Hepatocyte (in vitro differentiated cells): Measurements from ENCODE around the gene PKP3. TPM values are rescaled to one million over a fixed set of nuclear protein-coding genes. Genes with fewer than 3 reads are reported as not detected.

Experiments
- DNase-seq: peaks from one replicate; pipeline ENCODE4 v3.0.0-alpha.2; 2016; ENCODE audit warnings: low spot score
- H2AFZ ChIP-seq: fragments of 200-600 bp; sonication (generic); 2 replicates; pipeline ENCODE4 v1.6.0; 2016; ENCODE audit warnings: antibody characterized with exemption, mild to moderate bottlenecking
- H3K27ac ChIP-seq: fragments of 200-600 bp; sonication (generic); 2 replicates; pipeline ENCODE4 v1.5.1; 2016; ENCODE audit warnings: mild to moderate bottlenecking
- H3K27me3 ChIP-seq: fragments of 200-600 bp; sonication (generic); 2 replicates; pipeline ENCODE4 v1.6.1; 2016
- H3K36me3 ChIP-seq: fragments of 200-600 bp; sonication (generic); replicated peaks from 2 replicates; pipeline ENCODE4 v1.5.1; 2016; ENCODE audit warnings: low read depth; ENCODE audit not compliant: insufficient read depth
- H3K4me1 ChIP-seq: fragments of 200-600 bp; sonication (generic); 2 replicates; pipeline ENCODE4 v1.5.1; 2016; ENCODE audit warnings: mild to moderate bottlenecking, moderate library complexity; ENCODE audit not compliant: insufficient read depth
- H3K4me2 ChIP-seq: fragments of 200-600 bp; sonication (generic); 2 replicates; pipeline ENCODE4 v1.6.0; 2016
- H3K4me3 ChIP-seq: fragments of 200-600 bp; sonication (generic); 2 replicates; pipeline ENCODE4 v1.5.1; 2016; ENCODE audit warnings: mild to moderate bottlenecking
- H3K79me2 ChIP-seq: fragments of 200-600 bp; sonication (generic); 2 replicates; pipeline ENCODE4 v1.6.0; 2017; ENCODE audit warnings: mild to moderate bottlenecking
- H3K9me2 ChIP-seq: fragments of 200-600 bp; sonication (generic); replicated peaks from 2 replicates; pipeline ENCODE4 v1.6.0; 2017; ENCODE audit warnings: mild to moderate bottlenecking; ENCODE audit not compliant: insufficient read depth
- H3K9me3 ChIP-seq: fragments of 200-600 bp; sonication (generic); 2 replicates; pipeline ENCODE4 v1.5.1; 2016; ENCODE audit warnings: low read depth, mild to moderate bottlenecking
- H4K20me1 ChIP-seq: fragments of 200-600 bp; sonication (generic); 2 replicates; pipeline ENCODE4 v1.6.0; 2016; ENCODE audit warnings: mild to moderate bottlenecking; ENCODE audit not compliant: insufficient read depth, poor library complexity, severe bottlenecking
- CTCF ChIP-seq: fragments of 200-600 bp; sonication (generic); IDR thresholded peaks from 2 replicates; pipeline ENCODE4 v1.5.1; 2016; ENCODE audit warnings: antibody characterized with exemption, mild to moderate bottlenecking; ENCODE audit not compliant: poor library complexity
- EZH2 ChIP-seq: fragments of 200-600 bp; sonication (generic); IDR thresholded peaks from 2 replicates; pipeline ENCODE4 v1.6.1; 2016; ENCODE audit warnings: antibody characterized with exemption, mild to moderate bottlenecking, borderline replicate concordance
- EZH2phosphoT487 ChIP-seq: fragments of 200-600 bp; sonication (generic); IDR thresholded peaks from one replicate; pipeline ENCODE4 v1.6.1; 2018; ENCODE audit warnings: antibody characterized with exemption, mild to moderate bottlenecking, low read depth, moderate library complexity; ENCODE audit not compliant: unreplicated experiment, severe bottlenecking
- WGBS: methylation state at CpG from one replicate; pipeline ENCODE4 v1.1.6; 2016; ENCODE audit warnings: low lambda C conversion rate; ENCODE audit errors: missing lambda C conversion rate; 5-methylcytosine and 5-hydroxymethylcytosine counted together
- polyA plus RNA-seq: library from polyadenylated mRNA; unstranded; fragments of >200 nt; fragmentation: Nextera tagmentation; extraction: Ambion mirVana; gene quantifications from 2 replicates; pipeline ENCODE4 v1.2.1, GENCODE V29; 2016
- total RNA-seq: library from RNA; depleted of rRNA; stranded (reverse); fragments of >200 nt; gene quantifications from 2 replicates; pipeline ENCODE4 v1.2.3, GENCODE V29; 2014

PKP3 gene
- total and polyA plus RNA-seq, 2 experiments from 2014 or later = 62.1 to 89.5 TPM

- 22% methylated on average over 24 of the region's 42 CpGs for WGBS
- no peaks in the 10 kb centered on the region for H3K36me3 ChIP-seq
- H4K20me1 ChIP-seq = peaks cover 8% of the 10 kb centered on the region
- H3K9me2 ChIP-seq = no peaks in the 10 kb centered on the region
- H2AFZ ChIP-seq = no peak overlapping the region
- peaks cover 5% of the 10 kb centered on the region for H3K79me2 ChIP-seq
- H3K4me3 ChIP-seq = peak overlapping the region; percentile 58
- peak; percentile 46 for DNase-seq
- peak overlapping the region; percentile 79 for H3K27ac ChIP-seq
- peak overlapping the region; percentile 91 for H3K4me2 ChIP-seq
- no peaks in the 10 kb centered on the region for H3K9me3 ChIP-seq
- H3K4me1 ChIP-seq = peaks cover 10% of the 10 kb centered on the region
- no peaks in the 10 kb centered on the region for H3K27me3 ChIP-seq
- TF ChIP-seq EZH2 = no peak
- TF ChIP-seq EZH2phosphoT487 = no peak
- TF ChIP-seq CTCF = no peak
Observed at GRCh38 chr11:370070-370941, 23.7 kb upstream of the PKP3 start.

GRCh38 chr11:371051-371450 is 23.0 kb upstream of the PKP3 start:
- H3K4me1 ChIP-seq = peaks cover 10% of the 10 kb centered on the region
- H2AFZ ChIP-seq = no peak overlapping the region
- TF ChIP-seq CTCF (no peak), EZH2 (no peak), EZH2phosphoT487 (no peak)
- H3K36me3 ChIP-seq = no peaks in the 10 kb centered on the region
- 99% methylated on average over 5 of the region's 5 CpGs for WGBS
- peaks cover 8% of the 10 kb centered on the region for H4K20me1 ChIP-seq
- DNase-seq = no peak
- peaks cover 5% of the 10 kb centered on the region for H3K79me2 ChIP-seq
- no peaks in the 10 kb centered on the region for H3K9me3 ChIP-seq
- no peak overlapping the region for H3K4me3 ChIP-seq
- H3K4me2 ChIP-seq = peak overlapping the region; percentile 91
- no peak overlapping the region for H3K27ac ChIP-seq
- no peaks in the 10 kb centered on the region for H3K9me2 ChIP-seq
- H3K27me3 ChIP-seq = no peaks in the 10 kb centered on the region

GRCh38 chr11:371716-372590 is 22.1 kb upstream of the PKP3 start:
- 93% methylated on average over 19 of the region's 19 CpGs for WGBS
- TF ChIP-seq EZH2phosphoT487 (no peak), EZH2 (no peak)
- Histone ChIP-seq H2AFZ (no peak overlapping the region), H3K9me3 (no peaks in the 10 kb centered on the region), H4K20me1 (peaks cover 8% of the 10 kb centered on the region), H3K79me2 (peaks cover 5% of the 10 kb centered on the region), H3K4me1 (peaks cover 10% of the 10 kb centered on the region), H3K4me2 (no peak overlapping the region), H3K9me2 (no peaks in the 10 kb centered on the region), H3K36me3 (no peaks in the 10 kb centered on the region), H3K27me3 (no peaks in the 10 kb centered on the region), H3K27ac (no peak overlapping the region), H3K4me3 (no peak overlapping the region)
- DNase-seq = no peak
